ENCODE measurements around the gene RBMY1D. TPM values are rescaled to one million over a fixed set of nuclear protein-coding genes. Genes with fewer than 3 reads are reported as not detected.

The RBMY1D gene
- total RNA-seq, 1 experiment from 2014 or later: not detected

GRCh38 chrY:21842090-21842489 is 52.2 kb downstream of the RBMY1D start:
- Histone ChIP-seq H3K27me3 (ENCODE audit: insufficient read depth, low read length) (no peaks in the 10 kb centered on the region), H3K9me3 (ENCODE audit: control insufficient read depth in 1 of 2, insufficient read depth in 1 of 2, low read depth in 1 of 2, low read length in 2 of 2) (no peaks in the 10 kb centered on the region), H2AFZ (ENCODE audit: low read depth, low read length, poor library complexity, severe bottlenecking) (no peak overlapping the region), H3K79me2 (ENCODE audit: insufficient read depth, low read length) (no peaks in the 10 kb centered on the region), H3K4me1 (ENCODE audit: control insufficient read depth in 1 of 2, insufficient read depth in 2 of 2, low read length in 2 of 2) (no peaks in the 10 kb centered on the region), H3K4me2 (ENCODE audit: low read length) (no peak overlapping the region), H4K20me1 (ENCODE audit: insufficient read depth) (no peaks in the 10 kb centered on the region), H3K4me3 (replicated peaks in 1 of 2; ENCODE audit: low read depth in 1 of 2, low read length in 2 of 2) (no peak overlapping the region), H3K9me2 (ENCODE audit: insufficient read depth) (no peaks in the 10 kb centered on the region), H3K27ac (ENCODE audit: low read depth, low read length) (no peak overlapping the region), H3K9ac (ENCODE audit: low read length) (no peak overlapping the region), H3K36me3 (ENCODE audit: control insufficient read depth in 1 of 2, insufficient read depth in 2 of 2, low read length in 2 of 2) (no peaks in the 10 kb centered on the region)
- DNase-seq (ENCODE audit: low read depth, low spot score): no peak
- TF ChIP-seq, protein P1, sequence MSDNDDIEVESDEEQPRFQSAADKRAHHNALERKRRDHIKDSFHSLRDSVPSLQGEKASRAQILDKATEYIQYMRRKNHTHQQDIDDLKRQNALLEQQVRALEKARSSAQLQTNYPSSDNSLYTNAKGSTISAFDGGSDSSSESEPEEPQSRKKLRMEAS (IDR thresholded peaks at IDR 0.05): no peak
- TF ChIP-seq FOSL1 (IDR thresholded peaks at IDR 0.05; ENCODE audit: low read depth) (no peak), ZNF274 (IDR thresholded peaks at IDR 0.05; ENCODE audit: low read depth, low read length) (no peak), TCF7L2 (IDR thresholded peaks at IDR 0.05; ENCODE audit: borderline replicate concordance, extremely low read depth, insufficient read depth, insufficient read length) (no peak), ZFX (IDR thresholded peaks at IDR 0.05) (no peak), YY1 (IDR thresholded peaks at IDR 0.05; ENCODE audit: extremely low read depth, insufficient replicate concordance, low read depth, low read length) (no peak), SP1 (IDR thresholded peaks at IDR 0.05; ENCODE audit: low read depth) (no peak), SRF (IDR thresholded peaks at IDR 0.05; ENCODE audit: low read depth) (no peak), RAD21 (IDR thresholded peaks at IDR 0.05; ENCODE audit: low read depth) (no peak), EZH2phosphoT487 (IDR thresholded peaks at IDR 0.05; ENCODE audit: borderline replicate concordance) (no peak), SIN3A (IDR thresholded peaks at IDR 0.05; ENCODE audit: low read depth) (no peak), CBX3 (IDR thresholded peaks at IDR 0.05; ENCODE audit: low read depth) (no peak), ELF1 (IDR thresholded peaks at IDR 0.05; ENCODE audit: borderline replicate concordance, low read depth) (no peak)
- no peak for ATAC-seq
- POLR2A ChIA-PET: no interaction called here
- CTCF ChIA-PET: no interaction called here
- intact Hi-C loops (cut with micrococcal nuclease): no loop called here
- RAD21 ChIA-PET (ENCODE audit: low non-redundant PET in 1 of 2, low total read pairs in 2 of 2, uncharacterized antibody in 2 of 2, unreplicated experiment in 2 of 2): no interaction called here
- no TSS peak for BruUV-seq (replicated peaks)

DNA sequence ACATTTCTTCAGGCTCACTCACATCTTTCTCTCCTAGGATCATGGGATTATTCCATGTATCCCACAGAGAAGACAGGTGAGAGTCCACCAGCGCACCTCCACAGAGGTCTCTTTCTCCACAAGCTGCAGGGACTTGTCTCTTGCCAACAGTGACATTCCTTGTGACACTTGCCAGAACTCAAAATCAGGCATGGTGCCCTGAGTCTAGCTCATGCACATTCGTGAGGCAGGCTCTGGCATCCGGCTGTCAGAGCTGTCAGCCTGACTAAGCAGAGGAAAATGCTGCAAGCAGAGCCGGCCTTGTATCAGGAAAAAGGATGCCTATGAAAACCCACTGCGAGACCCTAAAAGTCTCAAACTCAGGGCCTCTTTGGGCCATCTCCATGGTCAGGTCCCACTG is 54.8 kb downstream of the RBMY1D start:
- CTCF ChIA-PET: no interaction called here
- TF ChIP-seq YY1 (IDR thresholded peaks at IDR 0.05; ENCODE audit: extremely low read depth, insufficient replicate concordance, low read depth, low read length) (no peak), ELF1 (IDR thresholded peaks at IDR 0.05; ENCODE audit: borderline replicate concordance, low read depth) (no peak), POLR2AphosphoS5 (IDR thresholded peaks at IDR 0.05; ENCODE audit: low read depth, low read length) (no peak), ZBTB33 (IDR thresholded peaks at IDR 0.05; ENCODE audit: extremely low read depth, insufficient replicate concordance, low read length) (no peak), CBX3 (IDR thresholded peaks at IDR 0.05; ENCODE audit: low read depth) (no peak), SIN3A (IDR thresholded peaks at IDR 0.05; ENCODE audit: low read depth) (no peak), SP1 (IDR thresholded peaks at IDR 0.05; ENCODE audit: low read depth) (no peak), ZFX (IDR thresholded peaks at IDR 0.05) (no peak), SRF (IDR thresholded peaks at IDR 0.05; ENCODE audit: low read depth) (no peak), ATF3 (IDR thresholded peaks at IDR 0.05) (no peak), FOSL1 (IDR thresholded peaks at IDR 0.05; ENCODE audit: low read depth) (no peak), EGR1 (IDR thresholded peaks at IDR 0.05; ENCODE audit: low read depth) (no peak), CEBPB (IDR thresholded peaks at IDR 0.05; ENCODE audit: low read depth) (no peak), EZH2 (IDR thresholded peaks at IDR 0.05) (no peak), RAD21 (IDR thresholded peaks at IDR 0.05; ENCODE audit: low read depth) (no peak), POLR2A (IDR thresholded peaks at IDR 0.05; ENCODE audit: borderline replicate concordance, extremely low read depth, insufficient read depth, insufficient read length) (no peak)
- TF ChIP-seq, protein P1 (IDR thresholded peaks at IDR 0.05): no peak

More for the DNA sequence above, 54.8 kb downstream of the RBMY1D start:
- ATAC-seq (no peak), DNase-seq (ENCODE audit: low read depth, low spot score) (no peak)
- no peaks in the 10 kb centered on the region for H3K36me3 ChIP-seq (ENCODE audit: control insufficient read depth in 1 of 2, insufficient read depth in 2 of 2, low read length in 2 of 2)
- no peak overlapping the region for H3K27ac ChIP-seq (ENCODE audit: low read depth, low read length)
- no peak overlapping the region for H3K4me3 ChIP-seq (replicated peaks in 1 of 2; ENCODE audit: low read depth in 1 of 2, low read length in 2 of 2)
- ChIA-PET POLR2A (no interaction called here), RAD21 (ENCODE audit: low non-redundant PET in 1 of 2, low total read pairs in 2 of 2, uncharacterized antibody in 2 of 2, unreplicated experiment in 2 of 2) (no interaction called here)
- no peaks in the 10 kb centered on the region for H3K27me3 ChIP-seq (ENCODE audit: insufficient read depth, low read length)
- intact Hi-C loops (cut with micrococcal nuclease): no loop called here
- H3K79me2 ChIP-seq (ENCODE audit: insufficient read depth, low read length): no peaks in the 10 kb centered on the region
- no peaks in the 10 kb centered on the region for H3K4me1 ChIP-seq (ENCODE audit: control insufficient read depth in 1 of 2, insufficient read depth in 2 of 2, low read length in 2 of 2)
- no TSS peak for BruUV-seq (replicated peaks)
- H4K20me1 ChIP-seq (ENCODE audit: insufficient read depth): no peaks in the 10 kb centered on the region
- H2AFZ ChIP-seq (ENCODE audit: low read depth, low read length, poor library complexity, severe bottlenecking): no peak overlapping the region
- H3K4me2 ChIP-seq (ENCODE audit: low read length): no peak overlapping the region
- no peaks in the 10 kb centered on the region for H3K9me2 ChIP-seq (ENCODE audit: insufficient read depth)
- no peak overlapping the region for H3K9ac ChIP-seq (ENCODE audit: low read length)
- H3K9me3 ChIP-seq (ENCODE audit: control insufficient read depth in 1 of 2, insufficient read depth in 1 of 2, low read depth in 1 of 2, low read length in 2 of 2): no peaks in the 10 kb centered on the region

Data from HCT116 (cell line).